ENCODE results near the gene ART1. TPM values are rescaled to one million over a fixed set of nuclear protein-coding genes. Genes with fewer than 3 reads are reported as not detected.

The ART1 gene
- total and polyA plus RNA-seq, 2 of the 4 experiments (the other 2 are of a cell fraction): not detected

DNA sequence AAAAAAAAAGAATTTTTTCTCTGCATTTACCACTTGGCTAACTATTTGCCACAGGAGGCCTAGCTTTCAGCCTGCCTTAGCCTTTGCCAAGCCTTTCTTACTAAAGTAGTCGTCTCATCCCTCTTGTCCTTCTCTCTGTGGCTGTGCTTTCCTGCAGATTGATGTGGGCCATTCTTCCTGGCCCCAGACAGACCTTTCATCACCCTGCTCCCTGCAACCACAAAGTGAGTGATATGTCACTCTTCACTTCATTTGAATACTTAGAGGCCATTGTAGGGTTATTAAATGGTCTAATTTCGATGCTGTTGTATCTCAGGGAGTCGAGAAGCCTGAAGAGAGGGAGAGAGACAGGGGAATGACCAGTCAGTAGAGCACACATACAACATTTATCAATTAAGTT, 40.8 kb upstream of the ART1 start:
- no peak overlapping the region for H2BK120ac ChIP-seq (ENCODE audit: low read depth, low read length)
- H3K4me1 ChIP-seq (ENCODE audit: control insufficient read depth, insufficient read depth, low read length): no peaks in the 10 kb centered on the region
- H3K9ac ChIP-seq (ENCODE audit: low read depth, low read length): no peak overlapping the region
- no peak overlapping the region for H2AK9ac ChIP-seq (replicated peaks; ENCODE audit: low read depth, low read length, poor library complexity)
- H3K9me1 ChIP-seq (ENCODE audit: insufficient read depth, low read length): no peaks in the 10 kb centered on the region
- H3K4me3 ChIP-seq (ENCODE audit: insufficient read depth, low read depth, low read length): no peak overlapping the region
- dilution Hi-C loops (cut with HindIII; ENCODE audit: low sequenced_read_pairs, unreplicated experiment): no loop called here
- no peak overlapping the region for H4K8ac ChIP-seq (ENCODE audit: low read depth in 2 of 2, low read length in 2 of 2)
- H4K5ac ChIP-seq (ENCODE audit: low read depth, low read length): no peak overlapping the region
- ChIA-PET POLR2A (ENCODE audit: unreplicated experiment) (no interaction called here), CTCF (no interaction called here)
- H2AFZ ChIP-seq (replicated peaks; ENCODE audit: low read length, poor library complexity): no peak overlapping the region
- no TSS peak for BruUV-seq (replicated peaks)
- no CpG with 5 or more reads among the region's 3 CpGs for WGBS, 2 experiments (ENCODE audit: extremely low coverage in 2 of 2, insufficient read length in 1 of 2)
- H3K18ac ChIP-seq (ENCODE audit: low read depth, low read length): no peak overlapping the region
- no peak overlapping the region for H2BK20ac ChIP-seq (ENCODE audit: low read depth, low read length)
- no peak overlapping the region for H2BK5ac ChIP-seq (ENCODE audit: low read depth, low read length, poor library complexity, severe bottlenecking)
- no peaks in the 10 kb centered on the region for H3K9me3 ChIP-seq (ENCODE audit: control insufficient read depth, insufficient read depth, low read length)
- H3K4me2 ChIP-seq (ENCODE audit: low read depth, low read length): no peak overlapping the region
- DNase-seq (no peak), ATAC-seq (ENCODE audit: low read depth) (no peak)
- no peaks in the 10 kb centered on the region for H3K36me3 ChIP-seq (ENCODE audit: control insufficient read depth, insufficient read depth, low read length)
- H3K23ac ChIP-seq (ENCODE audit: low read depth, low read length): no peak overlapping the region
- peaks cover 11% of the 10 kb centered on the region for H3K27me3 ChIP-seq (ENCODE audit: control insufficient read depth, insufficient read depth, low read length)
- no peak overlapping the region for H3K4ac ChIP-seq (ENCODE audit: low read depth, low read length)
- H2BK15ac ChIP-seq (ENCODE audit: low read depth, low read length): no peak overlapping the region
- TF ChIP-seq BHLHE40 (IDR thresholded peaks at IDR 0.05; ENCODE audit: low read depth, low read length) (no peak), RFX5 (IDR thresholded peaks at IDR 0.05; ENCODE audit: low read depth, low read length) (no peak), FOS (IDR thresholded peaks at IDR 0.05; ENCODE audit: low read depth, low read length) (no peak), RAD21 (IDR thresholded peaks at IDR 0.05; ENCODE audit: low read length) (no peak), RCOR1 (IDR thresholded peaks at IDR 0.05; ENCODE audit: insufficient replicate concordance, low read length) (no peak)
- TF ChIP-seq, protein P1, sequence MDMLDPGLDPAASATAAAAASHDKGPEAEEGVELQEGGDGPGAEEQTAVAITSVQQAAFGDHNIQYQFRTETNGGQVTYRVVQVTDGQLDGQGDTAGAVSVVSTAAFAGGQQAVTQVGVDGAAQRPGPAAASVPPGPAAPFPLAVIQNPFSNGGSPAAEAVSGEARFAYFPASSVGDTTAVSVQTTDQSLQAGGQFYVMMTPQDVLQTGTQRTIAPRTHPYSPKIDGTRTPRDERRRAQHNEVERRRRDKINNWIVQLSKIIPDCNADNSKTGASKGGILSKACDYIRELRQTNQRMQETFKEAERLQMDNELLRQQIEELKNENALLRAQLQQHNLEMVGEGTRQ (IDR thresholded peaks at IDR 0.05; ENCODE audit: low read depth, low read length): no peak
- H3K56ac ChIP-seq (ENCODE audit: extremely low read depth, insufficient read depth, low read length): no peak overlapping the region
- intact Hi-C loops (cut with micrococcal nuclease): no loop called here
- in situ Hi-C loops (cut with MboI; ENCODE audit: low sequenced_read_pairs): no loop called here
- H4K91ac ChIP-seq (ENCODE audit: insufficient read depth, low read depth, low read length): no peak overlapping the region
- H3K14ac ChIP-seq (replicated peaks; ENCODE audit: low read depth, low read length): no peak overlapping the region
- no peak overlapping the region for H2AK5ac ChIP-seq (ENCODE audit: low read depth, low read length)
- H4K20me1 ChIP-seq (ENCODE audit: insufficient read depth, low read length): no peaks in the 10 kb centered on the region
- H3K27ac ChIP-seq (ENCODE audit: insufficient read depth, low read length): no peak overlapping the region
- H3K79me1 ChIP-seq (ENCODE audit: low read depth in 1 of 2, low read length in 2 of 2): no peaks in the 10 kb centered on the region

Data from IMR-90 (cell line).